ENCODE results near the gene DAB2IP.

DAB2IP gene

DNA sequence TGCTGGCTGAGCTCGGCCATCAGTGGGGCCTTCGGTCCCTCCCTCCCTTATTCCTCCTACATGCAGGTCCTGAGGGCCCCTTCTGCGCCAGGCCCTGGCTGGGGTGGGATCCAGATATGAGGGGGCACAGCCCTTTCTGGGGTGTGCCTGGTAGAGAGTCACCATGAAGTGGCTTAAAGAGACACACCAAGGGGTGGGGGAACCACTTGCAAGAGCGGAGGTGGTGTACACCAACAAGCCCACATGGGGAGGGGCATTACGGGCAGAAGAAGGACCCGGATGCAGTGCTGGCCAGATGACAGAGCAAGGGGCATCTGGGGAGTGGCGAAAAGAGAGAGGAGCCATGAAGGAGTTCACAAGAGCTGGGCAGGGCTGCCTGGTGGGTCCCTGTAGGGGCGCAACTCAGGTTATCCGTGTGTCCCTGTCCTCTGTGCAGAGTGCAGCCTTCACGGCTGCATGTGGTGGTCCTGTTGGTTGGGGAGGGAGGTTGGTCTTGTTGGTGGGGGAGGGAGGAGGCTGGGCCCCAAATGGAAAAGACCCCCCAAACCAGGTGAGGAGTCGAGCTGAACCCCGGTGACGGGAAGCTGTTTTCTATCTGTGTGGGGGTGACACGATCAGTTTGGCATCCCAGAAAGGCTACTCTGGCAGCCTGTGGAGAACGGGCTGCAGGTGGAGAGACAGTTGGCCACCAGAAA, 158.1 kb downstream of the DAB2IP start:
- peaks cover 0 to 2% (median 0%) of the 10 kb centered on the region in 5 experiments for H3K9me3 ChIP-seq (ENCODE audit: control extremely low read depth in 1 of 5, control insufficient read depth in 4 of 5, insufficient read depth in 2 of 5, low read depth in 1 of 5, low read length in 4 of 5)
- no peaks in the 10 kb centered on the region for H3K36me3 ChIP-seq (ENCODE audit: control insufficient read depth in 4 of 4, insufficient read depth in 4 of 4, low read length in 3 of 4)
- H3K4me1 ChIP-seq (ENCODE audit: control extremely low read depth in 1 of 4, control insufficient read depth in 4 of 4, insufficient read depth in 4 of 4, low read length in 3 of 4), result no peaks in the 10 kb centered on the region
- ChIA-PET POLR2A (no interaction called here), CTCF (no interaction called here)
- H3K27me3 ChIP-seq (replicated peaks in 2 of 5; ENCODE audit: control insufficient read depth in 4 of 5, insufficient read depth in 5 of 5, low read length in 4 of 5), result peaks cover 0 to 2% (median 0%) of the 10 kb centered on the region in 5 experiments
- H3K27ac ChIP-seq (ENCODE audit: insufficient read depth in 1 of 2, low read depth in 1 of 2, low read length in 2 of 2, poor library complexity in 1 of 2, severe bottlenecking in 2 of 2), result no peak overlapping the region
- no peak overlapping the region for H3K4me3 ChIP-seq (ENCODE audit: control insufficient read depth in 1 of 7, extremely low read depth in 1 of 7, insufficient read depth in 4 of 7, low read depth in 2 of 7, low read length in 6 of 7)
- DNase-seq, result no peak
- 95% methylated on average over 12 of the region's 15 CpGs for WGBS (ENCODE audit: insufficient coverage)

DNA sequence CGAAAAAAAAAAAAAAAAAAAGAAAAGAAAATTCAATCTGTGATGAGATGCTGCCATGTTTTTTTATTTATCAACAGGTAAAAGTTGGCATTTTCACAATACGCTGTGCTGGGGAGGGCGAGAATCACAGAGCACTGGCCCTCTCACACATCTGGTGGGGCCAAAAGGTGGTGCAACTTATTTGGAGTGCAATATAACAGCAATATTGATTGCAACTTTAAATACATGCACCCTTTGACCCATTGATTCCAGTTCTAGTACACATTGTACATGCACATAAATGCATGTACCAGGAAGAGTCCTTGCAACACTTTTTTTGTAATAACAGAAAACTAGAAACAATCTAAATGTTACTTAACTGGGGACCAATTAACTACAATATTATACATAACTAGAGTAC, 159.1 kb downstream of the DAB2IP start:
- ChIA-PET POLR2A (no interaction called here), CTCF (no interaction called here)
- Histone ChIP-seq H3K36me3 (ENCODE audit: control insufficient read depth in 4 of 4, insufficient read depth in 4 of 4, low read length in 3 of 4) (no peaks in the 10 kb centered on the region), H3K27me3 (replicated peaks in 2 of 5; ENCODE audit: control insufficient read depth in 4 of 5, insufficient read depth in 5 of 5, low read length in 4 of 5) (peaks cover 0 to 2% (median 0%) of the 10 kb centered on the region in 5 experiments), H3K4me3 (ENCODE audit: control insufficient read depth in 1 of 7, extremely low read depth in 1 of 7, insufficient read depth in 4 of 7, low read depth in 2 of 7, low read length in 6 of 7) (no peak overlapping the region), H3K4me1 (ENCODE audit: control extremely low read depth in 1 of 4, control insufficient read depth in 4 of 4, insufficient read depth in 4 of 4, low read length in 3 of 4) (no peaks in the 10 kb centered on the region), H3K9me3 (ENCODE audit: control extremely low read depth in 1 of 5, control insufficient read depth in 4 of 5, insufficient read depth in 2 of 5, low read depth in 1 of 5, low read length in 4 of 5) (no peaks in the 10 kb centered on the region), H3K27ac (ENCODE audit: insufficient read depth in 1 of 2, low read depth in 1 of 2, low read length in 2 of 2, poor library complexity in 1 of 2, severe bottlenecking in 2 of 2) (no peak overlapping the region)
- WGBS (ENCODE audit: insufficient coverage), result 60% methylated on average over 1 of the region's 3 CpGs
- DNase-seq, result no peak

DNA sequence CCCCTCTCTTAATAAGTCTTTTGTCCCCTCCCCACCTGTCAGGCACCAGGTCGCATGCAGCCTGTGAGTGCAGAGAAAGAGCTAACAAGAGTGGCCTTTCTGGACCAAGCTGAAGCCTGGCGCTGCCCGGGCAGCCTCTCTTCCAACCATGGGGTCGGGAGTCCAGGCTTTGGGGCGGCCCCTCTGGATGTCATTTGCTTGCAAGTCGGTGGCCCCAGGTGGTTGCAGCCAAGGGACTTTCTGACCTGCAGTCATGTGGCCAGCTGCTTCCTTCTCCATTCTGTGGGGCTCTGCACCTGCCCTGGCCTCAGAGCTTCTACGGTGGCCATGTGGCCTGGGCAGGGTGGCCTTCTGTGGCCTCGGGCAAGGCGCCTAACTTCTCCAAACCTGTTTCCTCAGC, 159.7 kb downstream of the DAB2IP start:
- Histone ChIP-seq H3K4me1 (ENCODE audit: control extremely low read depth in 1 of 4, control insufficient read depth in 4 of 4, insufficient read depth in 4 of 4, low read length in 3 of 4) (no peaks in the 10 kb centered on the region), H3K9me3 (ENCODE audit: control extremely low read depth in 1 of 5, control insufficient read depth in 4 of 5, insufficient read depth in 2 of 5, low read depth in 1 of 5, low read length in 4 of 5) (no peaks in the 10 kb centered on the region), H3K4me3 (ENCODE audit: control insufficient read depth in 1 of 7, extremely low read depth in 1 of 7, insufficient read depth in 4 of 7, low read depth in 2 of 7, low read length in 6 of 7) (no peak overlapping the region), H3K36me3 (ENCODE audit: control insufficient read depth in 4 of 4, insufficient read depth in 4 of 4, low read length in 3 of 4) (no peaks in the 10 kb centered on the region), H3K27ac (ENCODE audit: insufficient read depth in 1 of 2, low read depth in 1 of 2, low read length in 2 of 2, poor library complexity in 1 of 2, severe bottlenecking in 2 of 2) (no peak overlapping the region), H3K27me3 (replicated peaks in 2 of 5; ENCODE audit: control insufficient read depth in 4 of 5, insufficient read depth in 5 of 5, low read length in 4 of 5) (peaks cover 0 to 4% (median 0%) of the 10 kb centered on the region in 5 experiments)
- CTCF ChIA-PET, result interaction anchor here (0.5 kb wide), 1 partner anchor 36 kb away, joined by 3 read pairs; no protein-coding TSS in a partner anchor
- POLR2A ChIA-PET, result no interaction called here
- WGBS (ENCODE audit: insufficient coverage), result 78% methylated on average over 8 of the region's 9 CpGs
- no peak for DNase-seq

DNA sequence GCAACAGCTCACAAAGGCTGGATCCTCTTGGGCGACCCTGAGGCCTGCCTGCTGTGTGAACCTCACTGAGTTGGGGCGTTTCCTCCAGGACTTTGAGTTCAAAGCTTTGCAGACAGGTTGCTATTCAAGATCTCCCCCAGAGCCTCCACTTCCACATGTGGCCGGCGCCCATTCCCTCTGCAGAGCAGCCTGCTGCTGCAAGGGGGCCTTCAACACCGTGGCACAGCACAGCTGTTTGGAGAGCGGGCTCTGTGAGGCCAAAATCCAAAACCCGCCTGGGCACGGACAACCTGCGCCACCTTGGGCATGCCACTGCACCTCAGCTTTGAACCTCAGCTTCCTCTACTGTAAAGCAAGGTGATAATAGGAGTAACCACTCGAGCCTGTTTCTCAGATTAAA, 160.3 kb downstream of the DAB2IP start:
- Histone ChIP-seq H3K4me3 (ENCODE audit: control insufficient read depth in 1 of 7, extremely low read depth in 1 of 7, insufficient read depth in 4 of 7, low read depth in 2 of 7, low read length in 6 of 7) (no peak overlapping the region), H3K36me3 (ENCODE audit: control insufficient read depth in 4 of 4, insufficient read depth in 4 of 4, low read length in 3 of 4) (no peaks in the 10 kb centered on the region), H3K4me1 (ENCODE audit: control extremely low read depth in 1 of 4, control insufficient read depth in 4 of 4, insufficient read depth in 4 of 4, low read length in 3 of 4) (no peaks in the 10 kb centered on the region), H3K27ac (ENCODE audit: insufficient read depth in 1 of 2, low read depth in 1 of 2, low read length in 2 of 2, poor library complexity in 1 of 2, severe bottlenecking in 2 of 2) (no peak overlapping the region), H3K27me3 (replicated peaks in 2 of 5; ENCODE audit: control insufficient read depth in 4 of 5, insufficient read depth in 5 of 5, low read length in 4 of 5) (peaks cover 0 to 4% (median 0%) of the 10 kb centered on the region in 5 experiments), H3K9me3 (ENCODE audit: control extremely low read depth in 1 of 5, control insufficient read depth in 4 of 5, insufficient read depth in 2 of 5, low read depth in 1 of 5, low read length in 4 of 5) (no peaks in the 10 kb centered on the region)
- ChIA-PET CTCF (interaction anchor here (0.5 to 1.4 kb wide), 2 partner anchors 9 to 35 kb away, joined by 3 to 5 read pairs; no protein-coding TSS in a partner anchor), POLR2A (no interaction called here)
- WGBS (ENCODE audit: insufficient coverage), result 96% methylated on average over 9 of the region's 10 CpGs
- DNase-seq, result no peak

DNA sequence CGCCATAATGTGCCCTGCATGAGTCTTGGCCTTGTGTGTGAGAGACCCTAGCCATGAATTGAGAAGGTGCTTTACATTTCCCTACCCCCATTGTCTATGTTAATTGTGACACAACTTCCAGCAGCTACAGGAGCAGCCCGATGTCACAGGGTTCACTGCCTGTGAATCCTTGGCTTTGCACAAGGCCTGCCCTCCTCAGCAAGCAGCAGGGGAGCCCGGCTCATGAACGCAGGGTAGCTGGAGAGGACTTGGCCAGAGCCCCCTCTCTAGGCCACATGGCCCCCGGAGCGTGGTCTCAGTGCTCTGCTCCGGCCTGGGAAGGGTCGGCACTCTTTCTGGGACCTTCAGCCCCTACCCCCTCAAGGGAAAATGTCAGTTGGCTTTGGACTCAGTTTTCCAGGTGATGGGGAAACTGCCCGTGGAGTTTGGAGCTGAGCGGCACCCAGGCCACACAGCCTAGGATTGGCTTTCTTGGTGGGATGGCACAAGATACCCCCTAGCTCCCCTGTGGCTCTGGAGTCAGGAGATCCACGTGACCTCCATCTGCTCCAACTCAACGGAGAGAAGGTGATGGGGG, 160.8 kb downstream of the DAB2IP start:
- H3K4me1 ChIP-seq (ENCODE audit: control extremely low read depth in 1 of 4, control insufficient read depth in 4 of 4, insufficient read depth in 4 of 4, low read length in 3 of 4), result no peaks in the 10 kb centered on the region
- CTCF ChIA-PET, result interaction anchor here (0.6 to 1.4 kb wide), 2 partner anchors 9 to 54 kb away, joined by 3 to 5 read pairs; no protein-coding TSS in a partner anchor
- no peaks in the 10 kb centered on the region for H3K36me3 ChIP-seq (ENCODE audit: control insufficient read depth in 4 of 4, insufficient read depth in 4 of 4, low read length in 3 of 4)
- no peak overlapping the region for H3K4me3 ChIP-seq (ENCODE audit: control insufficient read depth in 1 of 7, extremely low read depth in 1 of 7, insufficient read depth in 4 of 7, low read depth in 2 of 7, low read length in 6 of 7)
- DNase-seq, result no peak
- H3K9me3 ChIP-seq (ENCODE audit: control extremely low read depth in 1 of 5, control insufficient read depth in 4 of 5, insufficient read depth in 2 of 5, low read depth in 1 of 5, low read length in 4 of 5), result no peaks in the 10 kb centered on the region
- 100% methylated on average over 10 of the region's 12 CpGs for WGBS (ENCODE audit: insufficient coverage)
- H3K27ac ChIP-seq (ENCODE audit: insufficient read depth in 1 of 2, low read depth in 1 of 2, low read length in 2 of 2, poor library complexity in 1 of 2, severe bottlenecking in 2 of 2), result no peak overlapping the region
- peaks cover 0 to 4% (median 0%) of the 10 kb centered on the region in 5 experiments for H3K27me3 ChIP-seq (replicated peaks in 2 of 5; ENCODE audit: control insufficient read depth in 4 of 5, insufficient read depth in 5 of 5, low read length in 4 of 5)
- POLR2A ChIA-PET, result no interaction called here

DNA sequence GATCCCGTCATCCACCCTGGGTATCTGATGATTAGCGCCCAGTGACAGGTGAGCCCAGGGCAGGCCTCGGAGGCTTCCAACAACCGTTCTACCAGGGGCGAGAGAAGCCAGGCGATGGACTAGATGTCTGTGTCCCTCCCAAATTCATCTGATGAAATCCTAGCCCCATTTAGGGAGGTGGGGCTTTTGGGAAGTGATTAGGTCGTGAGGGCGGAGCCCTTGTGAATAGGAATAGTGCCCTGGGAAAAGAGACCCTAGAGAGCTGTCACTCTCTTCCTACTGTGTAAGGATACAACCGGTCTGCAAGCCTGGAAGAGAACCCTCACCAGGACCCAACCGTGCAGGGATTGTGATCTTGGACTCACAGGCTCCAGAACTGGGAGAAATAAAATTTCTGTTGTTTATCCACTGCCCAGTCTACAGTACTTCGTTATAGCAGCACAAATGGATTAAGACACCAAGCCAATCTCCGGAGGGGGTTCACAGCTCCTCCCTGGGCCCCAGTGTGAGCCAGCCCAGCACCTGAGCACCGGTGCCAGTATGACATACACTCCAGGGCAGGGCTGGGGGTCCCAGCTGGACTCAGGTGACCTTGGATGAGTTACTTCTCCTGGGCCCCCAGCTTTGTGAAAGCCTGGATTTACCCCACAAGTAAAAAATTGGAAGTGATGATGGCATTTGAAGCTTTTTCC, 162.2 kb downstream of the DAB2IP start:
- Histone ChIP-seq H3K27me3 (replicated peaks in 2 of 5; ENCODE audit: control insufficient read depth in 4 of 5, insufficient read depth in 5 of 5, low read length in 4 of 5) (peaks cover 0 to 4% (median 0%) of the 10 kb centered on the region in 5 experiments), H3K9me3 (ENCODE audit: control extremely low read depth in 1 of 5, control insufficient read depth in 4 of 5, insufficient read depth in 2 of 5, low read depth in 1 of 5, low read length in 4 of 5) (no peaks in the 10 kb centered on the region), H3K36me3 (ENCODE audit: control insufficient read depth in 4 of 4, insufficient read depth in 4 of 4, low read length in 3 of 4) (no peaks in the 10 kb centered on the region), H3K4me1 (ENCODE audit: control extremely low read depth in 1 of 4, control insufficient read depth in 4 of 4, insufficient read depth in 4 of 4, low read length in 3 of 4) (no peaks in the 10 kb centered on the region), H3K27ac (ENCODE audit: insufficient read depth in 1 of 2, low read depth in 1 of 2, low read length in 2 of 2, poor library complexity in 1 of 2, severe bottlenecking in 2 of 2) (no peak overlapping the region), H3K4me3 (ENCODE audit: control insufficient read depth in 1 of 7, extremely low read depth in 1 of 7, insufficient read depth in 4 of 7, low read depth in 2 of 7, low read length in 6 of 7) (no peak overlapping the region)
- POLR2A ChIA-PET, result no interaction called here
- 93% methylated on average over 13 of the region's 13 CpGs for WGBS (ENCODE audit: insufficient coverage)
- CTCF ChIA-PET, result interaction anchor here (1.1 to 1.9 kb wide), 2 partner anchors 8 to 10 kb away, joined by 3 to 4 read pairs; no protein-coding TSS in a partner anchor
- DNase-seq, result no peak

DNA sequence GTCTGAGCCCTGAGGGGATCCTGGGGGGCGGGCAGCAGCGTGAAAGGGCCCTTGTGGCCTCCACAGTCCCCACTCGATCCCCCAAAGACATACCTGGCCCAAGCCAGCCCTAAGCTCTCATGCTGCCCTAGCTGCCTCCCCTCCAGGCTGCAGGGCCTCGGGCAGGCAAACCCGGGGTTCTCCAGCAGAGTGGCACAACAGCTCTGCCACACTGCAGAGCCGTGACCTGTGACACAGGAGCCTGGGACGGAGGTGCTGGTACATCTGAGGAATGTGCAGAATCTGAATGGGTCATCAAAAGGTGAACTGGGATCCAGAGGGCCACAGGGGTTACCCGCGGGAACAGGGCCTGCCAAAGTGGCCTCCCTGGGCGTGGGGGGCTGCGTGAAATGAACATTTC, 163.2 kb downstream of the DAB2IP start:
- Histone ChIP-seq H3K4me3 (ENCODE audit: control insufficient read depth in 1 of 7, extremely low read depth in 1 of 7, insufficient read depth in 4 of 7, low read depth in 2 of 7, low read length in 6 of 7) (no peak overlapping the region), H3K27ac (ENCODE audit: insufficient read depth in 1 of 2, low read depth in 1 of 2, low read length in 2 of 2, poor library complexity in 1 of 2, severe bottlenecking in 2 of 2) (no peak overlapping the region), H3K36me3 (ENCODE audit: control insufficient read depth in 4 of 4, insufficient read depth in 4 of 4, low read length in 3 of 4) (no peaks in the 10 kb centered on the region), H3K9me3 (ENCODE audit: control extremely low read depth in 1 of 5, control insufficient read depth in 4 of 5, insufficient read depth in 2 of 5, low read depth in 1 of 5, low read length in 4 of 5) (no peaks in the 10 kb centered on the region), H3K4me1 (ENCODE audit: control extremely low read depth in 1 of 4, control insufficient read depth in 4 of 4, insufficient read depth in 4 of 4, low read length in 3 of 4) (peaks cover 0 to 5% (median 4%) of the 10 kb centered on the region in 4 experiments), H3K27me3 (replicated peaks in 2 of 5; ENCODE audit: control insufficient read depth in 4 of 5, insufficient read depth in 5 of 5, low read length in 4 of 5) (peaks cover 0 to 4% (median 0%) of the 10 kb centered on the region in 5 experiments)
- no peak for DNase-seq
- ChIA-PET CTCF (interaction anchor here (1.9 kb wide), 1 partner anchor 9 kb away, joined by 3 read pairs; no protein-coding TSS in a partner anchor), POLR2A (no interaction called here)
- 100% methylated on average over 10 of the region's 11 CpGs for WGBS (ENCODE audit: insufficient coverage)
